ENCODE measurements around the gene KRTAP12-1.

The KRTAP12-1 gene

DNA sequence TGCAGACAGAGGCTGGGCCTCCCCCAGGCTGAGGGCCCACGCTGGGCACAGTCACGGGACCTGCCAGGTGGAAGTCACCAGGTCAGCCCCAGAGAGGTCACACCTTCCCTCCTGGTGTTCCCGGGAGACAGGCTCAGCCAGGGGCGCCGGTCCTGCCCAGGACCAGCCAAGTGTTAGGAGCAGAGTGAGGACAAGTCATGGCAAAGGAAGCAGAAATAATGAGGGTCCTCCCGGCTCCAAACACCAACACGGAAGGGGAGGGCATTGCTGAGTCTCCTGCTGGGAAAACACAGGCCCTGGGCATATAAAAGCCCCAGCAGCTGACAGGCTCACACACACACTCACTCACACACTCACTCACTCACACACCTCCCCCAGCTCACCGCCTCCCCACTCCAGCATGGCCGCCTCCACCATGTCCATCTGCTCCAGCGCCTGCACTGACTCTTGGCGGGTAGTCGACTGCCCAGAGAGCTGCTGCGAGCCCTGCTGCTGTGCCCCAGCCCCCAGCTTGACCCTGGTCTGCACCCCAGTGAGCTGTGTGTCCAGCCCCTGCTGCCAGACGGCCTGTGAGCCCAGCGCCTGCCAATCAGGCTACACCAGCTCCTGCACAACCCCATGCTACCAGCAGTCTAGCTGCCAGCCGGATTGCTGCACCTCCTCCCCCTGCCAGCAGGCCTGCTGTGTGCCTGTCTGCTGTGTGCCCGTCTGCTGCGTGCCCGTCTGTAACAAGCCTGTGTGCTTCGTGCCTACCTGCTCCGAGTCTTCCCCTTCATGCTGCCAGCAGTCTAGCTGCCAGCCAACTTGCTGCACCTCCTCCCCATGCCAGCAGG lies 44.7 kb downstream of the KRTAP12-1 start, which contains the start of gene KRTAP10-10:
Gene KRTAP10-10, plus strand, starts transcription at position 339 of the 833 bp plus-strand sequence. Its CDS starts 62 bp downstream, at position 401.
- Histone ChIP-seq H3K79me2 (ENCODE audit: insufficient read depth, low read length) (no peaks in the 10 kb centered on the region), H2AFZ (ENCODE audit: low read length) (no peak within 1 kb of the TSS), H3K9me3 (ENCODE audit: low read length) (0 out of 2 replicates have a peak, but pooled peaks cover under 1% of the 10 kb centered on the region), H4K20me1 (ENCODE audit: insufficient read depth, low read length) (no peaks in the 10 kb centered on the region), H3K9ac (ENCODE audit: low read length) (no peak within 1 kb of the TSS), H3K27me3 (ENCODE audit: insufficient read depth, low read length) (no peaks in the 10 kb centered on the region), H3K36me3 (ENCODE audit: insufficient read depth, low read length) (no peaks in the 10 kb centered on the region), H3K9me2 (ENCODE audit: low read depth, low read length) (no peaks in the 10 kb centered on the region), H3K4me1 (ENCODE audit: insufficient read depth, low read length, severe bottlenecking) (no peaks in the 10 kb centered on the region), H3F3A (ENCODE audit: insufficient read depth, low read length) (no peaks in the 10 kb centered on the region), H3K27ac (ENCODE audit: low read depth, low read length, poor library complexity, severe bottlenecking) (no peak within 1 kb of the TSS), H3K4me2 (ENCODE audit: low read length) (no peak within 1 kb of the TSS), H3K4me3 (ENCODE audit: low read depth, low read length, poor library complexity, severe bottlenecking) (no peak within 1 kb of the TSS)
- no peak for TF ChIP-seq EZH2 (IDR thresholded peaks at IDR 0.05; ENCODE audit: borderline replicate concordance, low read length)
- TF ChIP-seq, protein P1, sequence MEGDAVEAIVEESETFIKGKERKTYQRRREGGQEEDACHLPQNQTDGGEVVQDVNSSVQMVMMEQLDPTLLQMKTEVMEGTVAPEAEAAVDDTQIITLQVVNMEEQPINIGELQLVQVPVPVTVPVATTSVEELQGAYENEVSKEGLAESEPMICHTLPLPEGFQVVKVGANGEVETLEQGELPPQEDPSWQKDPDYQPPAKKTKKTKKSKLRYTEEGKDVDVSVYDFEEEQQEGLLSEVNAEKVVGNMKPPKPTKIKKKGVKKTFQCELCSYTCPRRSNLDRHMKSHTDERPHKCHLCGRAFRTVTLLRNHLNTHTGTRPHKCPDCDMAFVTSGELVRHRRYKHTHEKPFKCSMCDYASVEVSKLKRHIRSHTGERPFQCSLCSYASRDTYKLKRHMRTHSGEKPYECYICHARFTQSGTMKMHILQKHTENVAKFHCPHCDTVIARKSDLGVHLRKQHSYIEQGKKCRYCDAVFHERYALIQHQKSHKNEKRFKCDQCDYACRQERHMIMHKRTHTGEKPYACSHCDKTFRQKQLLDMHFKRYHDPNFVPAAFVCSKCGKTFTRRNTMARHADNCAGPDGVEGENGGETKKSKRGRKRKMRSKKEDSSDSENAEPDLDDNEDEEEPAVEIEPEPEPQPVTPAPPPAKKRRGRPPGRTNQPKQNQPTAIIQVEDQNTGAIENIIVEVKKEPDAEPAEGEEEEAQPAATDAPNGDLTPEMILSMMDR (IDR thresholded peaks at IDR 0.05; ENCODE audit: low read length), result no peak

DNA sequence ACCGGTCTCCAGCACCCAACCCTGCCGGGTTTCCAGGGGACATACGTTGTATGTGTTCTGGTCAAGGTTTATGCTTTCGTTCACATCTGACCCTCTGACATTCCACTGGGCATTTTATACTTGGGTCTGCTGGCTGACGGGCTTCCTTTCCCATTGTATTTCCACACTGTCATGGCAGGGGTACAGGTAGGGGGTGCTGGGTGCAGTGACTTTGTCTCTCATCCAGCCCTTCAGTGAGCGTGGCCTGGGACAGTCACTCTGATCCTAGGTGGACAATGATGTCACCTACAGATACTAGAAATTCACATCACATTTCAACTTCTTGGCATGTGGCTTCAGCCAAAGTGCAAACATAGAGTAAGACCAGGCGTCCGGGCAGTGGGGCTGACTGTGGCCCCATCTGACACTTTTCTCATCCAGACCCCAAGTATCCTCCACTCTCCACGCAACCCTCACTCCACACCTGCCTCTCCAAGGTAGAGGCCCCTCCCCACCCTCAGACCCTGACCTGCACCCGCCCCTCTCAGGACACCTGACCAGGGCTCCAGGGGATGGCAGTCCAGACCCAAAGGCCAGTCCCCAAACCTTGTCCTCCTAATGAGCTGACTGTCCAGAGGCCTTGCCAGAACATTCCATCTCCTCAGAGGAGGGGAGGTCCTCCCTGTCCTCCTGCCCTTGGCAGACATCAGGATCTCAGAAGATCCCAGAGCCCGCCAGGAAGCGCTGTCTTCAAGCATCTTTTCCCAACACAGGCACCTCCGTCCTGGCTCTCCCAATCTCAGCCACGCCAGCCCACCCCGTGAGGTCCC lies 45.5 kb downstream of the KRTAP12-1 start:
- Histone ChIP-seq H3K36me3 (ENCODE audit: insufficient read depth, low read length) (no peaks in the 10 kb centered on the region), H4K20me1 (ENCODE audit: insufficient read depth, low read length) (no peaks in the 10 kb centered on the region), H3K4me3 (ENCODE audit: low read depth, low read length, poor library complexity, severe bottlenecking) (no peak overlapping the region), H3K9me3 (ENCODE audit: low read length) (0 out of 2 replicates have a peak, but pooled peaks cover 3% of the 10 kb centered on the region), H3K4me1 (ENCODE audit: insufficient read depth, low read length, severe bottlenecking) (no peaks in the 10 kb centered on the region), H3K79me2 (ENCODE audit: insufficient read depth, low read length) (no peaks in the 10 kb centered on the region), H3K27ac (ENCODE audit: low read depth, low read length, poor library complexity, severe bottlenecking) (no peak overlapping the region), H3K27me3 (ENCODE audit: insufficient read depth, low read length) (no peaks in the 10 kb centered on the region), H3F3A (ENCODE audit: insufficient read depth, low read length) (no peaks in the 10 kb centered on the region), H3K9ac (ENCODE audit: low read length) (no peak overlapping the region), H2AFZ (ENCODE audit: low read length) (no peak overlapping the region), H3K4me2 (ENCODE audit: low read length) (no peak overlapping the region), H3K9me2 (ENCODE audit: low read depth, low read length) (no peaks in the 10 kb centered on the region)
- TF ChIP-seq, protein P1 (IDR thresholded peaks at IDR 0.05; ENCODE audit: low read length), result no peak
- TF ChIP-seq EZH2 (IDR thresholded peaks at IDR 0.05; ENCODE audit: borderline replicate concordance, low read length), result no peak

DNA sequence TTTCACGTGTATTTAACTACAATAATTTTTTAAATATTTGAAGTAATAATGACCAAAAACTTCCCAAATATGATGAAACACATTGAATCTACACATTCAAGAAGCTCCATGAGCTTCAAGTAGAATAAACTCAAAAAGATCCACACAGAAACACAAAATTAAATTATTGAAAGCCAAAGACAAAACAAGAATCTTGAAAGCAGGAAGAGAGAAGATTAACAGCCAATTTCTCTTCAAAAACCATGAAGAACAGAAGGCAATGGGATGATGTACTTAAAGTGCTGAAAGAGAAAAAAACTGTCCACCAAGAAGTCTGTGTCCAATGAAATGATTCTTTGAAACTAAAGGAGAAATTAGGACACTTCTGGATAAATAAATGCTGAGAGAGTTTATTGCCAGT lies 49.9 kb downstream of the KRTAP12-1 start:
- no peaks in the 10 kb centered on the region for H3F3A ChIP-seq (ENCODE audit: insufficient read depth, low read length)

More for the DNA sequence above, 49.9 kb downstream of the KRTAP12-1 start:
- H3K36me3 ChIP-seq (ENCODE audit: insufficient read depth, low read length), result no peaks in the 10 kb centered on the region
- no peaks in the 10 kb centered on the region for H3K4me1 ChIP-seq (ENCODE audit: insufficient read depth, low read length, severe bottlenecking)
- H2AFZ ChIP-seq (ENCODE audit: low read length), result no peak overlapping the region
- no peaks in the 10 kb centered on the region for H4K20me1 ChIP-seq (ENCODE audit: insufficient read depth, low read length)
- H3K9me3 ChIP-seq (ENCODE audit: low read length), result 0 out of 2 replicates have a peak, but pooled peaks cover 3% of the 10 kb centered on the region
- no peak overlapping the region for H3K27ac ChIP-seq (ENCODE audit: low read depth, low read length, poor library complexity, severe bottlenecking)
- no peak overlapping the region for H3K4me2 ChIP-seq (ENCODE audit: low read length)
- no peaks in the 10 kb centered on the region for H3K27me3 ChIP-seq (ENCODE audit: insufficient read depth, low read length)
- H3K4me3 ChIP-seq (ENCODE audit: low read depth, low read length, poor library complexity, severe bottlenecking), result no peak overlapping the region
- no peaks in the 10 kb centered on the region for H3K79me2 ChIP-seq (ENCODE audit: insufficient read depth, low read length)
- TF ChIP-seq EZH2 (IDR thresholded peaks at IDR 0.05; ENCODE audit: borderline replicate concordance, low read length), result no peak
- TF ChIP-seq, protein P1 (IDR thresholded peaks at IDR 0.05; ENCODE audit: low read length), result no peak
- H3K9ac ChIP-seq (ENCODE audit: low read length), result no peak overlapping the region
- H3K9me2 ChIP-seq (ENCODE audit: low read depth, low read length), result no peaks in the 10 kb centered on the region

Measured in OCI-LY1 (cell line).